Measurements from ENCODE around the gene CDK10.

Gene CDK10

GRCh38 chr16:89712274-89712781, 25.8 kb downstream of the CDK10 start:
- no peak for DNase-seq (ENCODE audit: low read depth)

- no peak for DNase-seq (ENCODE audit: low read depth)
These were observed 30.0 kb downstream of the CDK10 start for GRCh38 chr16:89716493-89716892.

- DNase-seq (ENCODE audit: low read depth) = no peak
These were observed 30.6 kb downstream of the CDK10 start for GRCh38 chr16:89716916-89717687.

GRCh38 chr16:89717688-89718505, 31.4 kb downstream of the CDK10 start:
- no peak for DNase-seq (ENCODE audit: low read depth)

- DNase-seq (ENCODE audit: low read depth) = no peak
These were observed 34.0 kb downstream of the CDK10 start for GRCh38 chr16:89720551-89720812.

GRCh38 chr16:89720813-89721545, 34.5 kb downstream of the CDK10 start, which contains the start of the genes VPS9D1 and ZNF276:
VPS9D1 (minus strand) TSS chr16:89720898; CDS start chr16:89720861, 37 bp downstream.
ZNF276 (plus strand) TSS chr16:89721537; CDS start chr16:89721641, 104 bp downstream.
- DNase-seq (ENCODE audit: low read depth) = no peak

GRCh38 chr16:89721546-89722391, 35.3 kb downstream of the CDK10 start:
- DNase-seq (ENCODE audit: low read depth) = no peak

- no peak for DNase-seq (ENCODE audit: low read depth)
These were observed 36.1 kb downstream of the CDK10 start for GRCh38 chr16:89722392-89723278.

- no peak for DNase-seq (ENCODE audit: low read depth)
These were observed 37.1 kb downstream of the CDK10 start for GRCh38 chr16:89723279-89724250.

GRCh38 chr16:89727406-89728120, 41.1 kb downstream of the CDK10 start:
- DNase-seq (ENCODE audit: low read depth) = no peak

- DNase-seq (ENCODE audit: low read depth) = no peak
These were observed 42.8 kb downstream of the CDK10 start for GRCh38 chr16:89729293-89729692.

GRCh38 chr16:89729863-89730593, 43.5 kb downstream of the CDK10 start:
- DNase-seq (ENCODE audit: low read depth) = no peak

GRCh38 chr16:89730610-89731234, 44.2 kb downstream of the CDK10 start:
- no peak for DNase-seq (ENCODE audit: low read depth)

- DNase-seq (ENCODE audit: low read depth) = no peak
These were observed 45.8 kb downstream of the CDK10 start for GRCh38 chr16:89732142-89732917.

GRCh38 chr16:89732918-89733242, 46.4 kb downstream of the CDK10 start:
- DNase-seq (ENCODE audit: low read depth) = no peak

GRCh38 chr16:89733322-89733721, 46.8 kb downstream of the CDK10 start:
- no peak for DNase-seq (ENCODE audit: low read depth)

- DNase-seq (ENCODE audit: low read depth) = no peak
These were observed 47.3 kb downstream of the CDK10 start for GRCh38 chr16:89733792-89734191.
